HG03060 (cell line): ENCODE data around the gene CORO7.
"Not testable (repeated sequence)": the region's sequence is repeated elsewhere in the genome, so short reads cannot be mapped to it uniquely, and the experiment has no call there.

Experiments used
- ATAC-seq: cut with Tn5 transposase; IDR thresholded peaks from one replicate; pipeline ENCODE4 v1.9.1; 2021; ENCODE audit warnings: low read depth, moderate number of reproducible peaks; ENCODE audit not compliant: unreplicated experiment

CORO7 gene

DNA sequence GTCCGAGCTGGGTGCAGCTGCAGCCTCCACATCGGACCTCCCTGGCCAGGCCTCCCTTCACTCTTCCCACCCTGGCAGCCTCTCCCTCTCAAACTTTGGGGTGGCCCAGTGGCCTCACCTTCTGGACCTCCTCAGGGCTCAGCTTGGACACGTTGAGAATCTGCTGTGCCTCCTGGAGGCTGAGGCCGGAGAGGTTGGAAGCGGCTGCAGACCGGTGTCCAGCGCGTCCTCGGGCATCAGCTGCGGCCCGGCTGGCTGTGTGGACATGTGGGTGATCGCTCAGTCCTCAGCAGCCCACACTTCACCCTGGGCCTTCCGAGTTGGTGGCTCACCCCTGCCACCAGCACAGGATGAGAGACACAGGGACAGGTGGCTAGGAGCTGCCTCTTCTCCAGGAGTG lies 75.1 kb downstream of the CORO7 start:
- ATAC-seq, result no peak

DNA sequence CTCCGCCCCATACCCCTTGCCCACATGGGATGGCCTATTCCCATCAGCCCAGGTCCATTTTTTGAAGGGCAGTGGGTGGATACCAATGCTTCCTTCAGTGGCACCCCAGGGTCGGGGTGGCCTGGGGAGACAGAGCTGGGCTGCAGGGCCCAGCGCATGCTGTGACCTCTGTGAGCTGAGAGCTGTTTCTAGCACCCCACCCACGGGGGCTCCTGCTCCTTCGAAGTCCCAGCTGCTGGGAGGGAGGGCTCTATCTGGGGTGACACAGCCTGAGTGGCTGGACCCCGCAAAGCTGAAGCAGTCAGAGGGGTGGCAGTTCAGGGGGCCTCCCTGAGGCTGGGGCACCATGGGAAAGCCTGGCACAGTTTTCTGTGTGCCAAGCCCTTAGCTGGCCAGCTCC lies 76.0 kb downstream of the CORO7 start:
- no peak for ATAC-seq

DNA sequence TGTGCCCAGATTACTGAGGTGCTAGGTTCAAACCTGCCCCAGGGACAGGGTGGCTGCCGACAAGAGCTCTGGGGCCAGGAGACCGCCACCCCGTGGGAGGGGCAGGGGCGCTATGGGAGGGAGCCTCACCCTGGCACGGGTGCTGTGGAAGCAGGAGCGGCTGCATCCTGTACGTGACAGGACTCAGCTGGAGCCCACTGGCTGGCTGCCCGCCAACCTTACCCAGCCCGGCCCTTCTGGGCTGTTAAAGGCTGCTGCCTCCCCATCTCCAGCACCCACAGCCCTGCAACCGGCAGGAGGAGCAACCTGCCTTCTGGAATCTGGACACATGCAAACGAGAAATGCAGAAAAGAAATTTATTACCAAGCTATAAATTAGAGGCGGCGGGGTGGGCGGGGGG lies 76.5 kb downstream of the CORO7 start:
- ATAC-seq, result no peak

DNA sequence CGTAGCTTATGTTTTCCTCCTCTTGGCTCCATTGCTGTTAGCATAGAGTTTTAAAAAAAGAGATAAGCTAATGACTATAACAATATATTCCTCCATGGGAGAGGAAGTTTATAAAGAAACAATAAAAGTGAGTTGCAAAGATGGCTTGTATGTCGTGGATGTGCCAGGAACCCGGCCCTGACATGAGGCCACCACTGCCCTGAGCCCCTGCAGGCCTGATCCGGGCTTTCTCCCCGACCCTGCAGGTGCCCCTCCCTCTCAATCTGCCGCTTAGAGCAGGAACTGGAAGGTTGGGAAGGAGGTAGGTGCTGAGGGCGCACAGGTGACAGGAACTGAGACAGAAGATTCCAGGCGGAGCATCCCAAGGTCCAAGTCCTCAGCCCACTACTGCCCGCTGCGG lies 76.9 kb downstream of the CORO7 start:
- ATAC-seq, result no peak

DNA sequence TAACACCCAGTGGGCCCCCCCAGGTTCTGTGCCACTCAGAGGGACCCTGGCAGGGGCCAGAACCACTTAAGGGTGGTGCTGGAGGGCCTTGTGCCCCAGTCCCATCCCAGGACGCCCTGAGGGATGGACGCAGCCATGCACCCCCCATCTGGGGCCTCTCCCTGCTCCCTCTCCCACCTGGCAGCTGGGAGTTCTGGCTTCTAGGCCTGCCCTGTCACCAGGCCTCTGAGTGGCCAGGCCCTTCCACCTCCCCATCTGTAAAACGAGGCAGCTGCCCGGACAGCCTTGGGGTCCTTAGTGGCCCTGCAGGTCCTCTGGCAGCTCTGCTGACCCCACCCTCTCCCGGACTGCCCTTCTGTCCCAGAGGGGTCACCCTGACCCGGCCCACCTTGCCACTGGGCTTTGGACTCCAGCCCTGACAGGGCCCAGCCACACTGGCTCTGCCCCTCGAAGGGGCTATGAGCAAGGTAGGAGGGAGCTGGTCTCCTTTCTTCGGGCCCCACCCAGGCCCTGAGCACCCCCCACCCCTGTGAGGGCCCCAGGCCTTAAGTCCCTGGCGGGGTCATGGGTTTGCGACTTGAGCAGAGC lies 77.6 kb downstream of the CORO7 start:
- ATAC-seq, result no peak

DNA sequence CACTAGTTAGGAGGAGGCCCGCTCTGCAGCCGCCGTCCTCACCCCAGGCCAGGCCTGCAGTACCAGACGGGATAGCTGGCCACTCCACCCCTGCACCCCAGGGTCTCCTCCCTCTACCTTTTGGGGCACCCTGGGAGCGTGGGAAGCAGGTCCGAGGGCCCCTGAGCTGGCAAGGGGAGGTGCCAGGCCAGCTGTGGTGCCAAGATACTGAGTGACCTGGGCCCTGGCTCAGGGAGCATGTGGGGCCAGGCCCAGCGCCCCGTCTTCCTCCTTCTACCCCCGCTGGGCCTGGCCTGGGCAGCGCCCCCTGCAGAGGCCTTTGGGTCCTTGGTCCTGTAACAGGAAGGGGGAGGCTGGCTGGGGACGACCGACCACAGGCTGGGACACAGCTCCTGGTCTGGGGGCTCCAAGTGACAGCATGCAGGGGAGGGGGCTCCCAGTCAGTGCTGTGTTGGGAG lies 78.2 kb downstream of the CORO7 start:
- no peak for ATAC-seq

DNA sequence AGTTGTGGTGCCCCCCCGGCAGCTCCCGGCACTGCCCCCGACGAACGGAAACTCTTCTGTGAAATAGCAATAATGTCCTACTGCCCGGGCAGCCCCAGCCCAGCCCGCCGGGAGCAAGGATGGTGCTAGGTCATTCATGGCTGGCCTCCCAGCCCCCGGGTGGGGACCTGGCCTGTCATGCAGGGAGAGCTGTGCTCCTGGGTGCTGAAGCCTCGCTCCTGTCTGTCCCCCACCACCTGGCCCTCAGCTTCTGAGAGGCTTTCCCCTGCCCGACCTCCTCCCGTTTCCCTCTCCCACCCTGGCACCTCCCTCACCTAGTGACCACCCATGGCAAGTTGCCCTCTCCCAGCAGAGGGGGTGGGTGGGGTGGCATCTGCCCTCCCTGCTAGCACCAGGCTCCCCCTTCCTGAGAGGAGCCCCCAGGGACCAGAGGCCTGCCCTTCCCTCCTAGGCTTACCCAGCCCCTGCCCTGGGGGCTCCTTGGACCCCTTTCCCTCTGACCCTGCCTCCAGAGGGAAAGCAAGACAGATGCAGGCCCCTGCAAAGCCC lies 78.8 kb downstream of the CORO7 start:
- no peak for ATAC-seq

DNA sequence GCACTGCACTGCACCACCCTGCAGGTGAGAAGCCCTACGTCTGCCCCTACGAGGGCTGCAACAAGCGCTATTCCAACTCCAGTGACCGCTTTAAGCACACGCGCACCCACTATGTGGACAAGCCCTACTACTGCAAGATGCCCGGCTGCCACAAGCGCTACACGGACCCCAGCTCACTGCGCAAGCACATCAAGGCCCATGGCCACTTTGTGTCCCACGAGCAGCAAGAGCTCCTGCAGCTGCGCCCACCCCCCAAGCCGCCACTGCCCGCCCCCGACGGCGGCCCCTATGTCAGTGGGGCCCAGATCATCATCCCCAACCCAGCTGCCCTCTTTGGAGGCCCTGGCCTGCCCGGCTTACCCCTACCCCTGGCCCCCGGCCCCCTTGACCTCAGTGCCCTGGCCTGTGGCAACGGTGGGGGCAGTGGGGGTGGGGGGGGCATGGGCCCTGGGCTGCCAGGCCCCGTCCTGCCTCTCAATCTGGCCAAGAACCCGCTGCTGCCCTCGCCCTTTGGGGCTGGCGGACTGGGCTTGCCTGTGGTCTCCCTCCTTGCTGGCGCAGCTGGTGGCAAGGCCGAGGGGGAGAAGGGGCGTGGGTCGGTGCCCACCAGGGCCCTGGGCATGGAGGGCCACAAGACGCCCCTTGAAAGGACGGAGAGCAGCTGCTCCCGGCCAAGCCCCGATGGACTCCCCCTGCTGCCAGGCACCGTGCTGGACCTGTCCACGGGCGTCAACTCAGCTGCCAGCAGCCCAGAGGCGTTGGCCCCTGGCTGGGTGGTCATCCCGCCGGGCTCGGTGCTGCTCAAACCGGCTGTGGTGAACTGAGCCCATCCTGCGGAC lies 79.5 kb downstream of the CORO7 start:
- ATAC-seq, result no peak

DNA sequence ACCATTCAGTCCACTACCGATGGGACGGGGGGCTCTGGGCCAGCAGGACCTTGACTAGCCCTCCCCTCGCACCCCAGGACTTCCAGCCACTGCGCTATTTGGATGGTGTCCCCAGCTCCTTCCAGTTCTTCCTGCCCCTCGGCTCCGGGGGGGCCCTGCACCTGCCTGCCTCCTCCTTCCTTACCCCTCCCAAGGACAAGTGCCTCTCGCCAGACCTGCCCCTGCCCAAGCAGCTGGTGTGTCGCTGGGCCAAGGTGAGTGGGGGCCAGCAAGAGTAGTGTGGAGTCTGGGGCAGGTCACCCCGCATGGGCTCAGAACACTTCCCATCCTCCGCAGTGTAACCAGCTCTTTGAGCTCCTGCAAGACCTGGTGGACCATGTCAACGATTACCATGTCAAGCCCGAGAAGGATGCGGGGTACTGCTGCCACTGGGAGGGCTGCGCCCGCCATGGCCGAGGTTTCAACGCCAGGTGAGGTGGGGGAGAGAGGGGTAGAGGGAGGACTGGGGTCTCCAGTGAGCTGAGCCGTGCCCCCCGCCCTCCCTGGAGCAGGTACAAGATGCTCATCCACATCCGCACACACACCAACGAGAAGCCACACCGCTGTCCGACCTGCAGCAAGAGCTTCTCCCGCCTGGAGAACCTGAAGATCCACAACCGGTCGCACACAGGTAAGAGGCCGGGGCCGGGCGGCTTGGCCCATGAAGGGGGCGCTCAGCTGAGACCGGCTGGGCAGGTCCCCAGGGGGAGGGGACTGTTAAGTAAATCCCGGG lies 81.5 kb downstream of the CORO7 start:
- ATAC-seq, result no peak

DNA sequence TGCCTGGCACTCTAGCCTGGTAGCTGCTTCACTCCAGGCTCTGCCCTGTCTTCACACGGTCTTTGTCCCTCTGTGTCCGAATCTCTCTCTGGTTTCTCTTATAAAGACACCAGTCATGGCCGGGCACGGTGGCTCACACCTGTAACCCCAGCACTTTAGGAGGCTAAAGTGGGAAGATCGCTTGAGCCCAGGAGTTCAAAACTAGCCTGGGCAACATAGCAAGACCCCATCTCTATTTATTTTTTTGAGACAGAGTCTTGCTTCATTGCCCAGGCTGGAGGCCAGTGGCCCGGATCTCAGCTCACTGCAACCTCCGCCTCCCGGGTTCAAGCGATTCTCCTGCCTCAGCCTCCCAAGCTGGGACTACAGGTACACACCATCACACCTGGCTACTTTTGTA lies 82.7 kb downstream of the CORO7 start:
- not testable (repeated sequence) for ATAC-seq

DNA sequence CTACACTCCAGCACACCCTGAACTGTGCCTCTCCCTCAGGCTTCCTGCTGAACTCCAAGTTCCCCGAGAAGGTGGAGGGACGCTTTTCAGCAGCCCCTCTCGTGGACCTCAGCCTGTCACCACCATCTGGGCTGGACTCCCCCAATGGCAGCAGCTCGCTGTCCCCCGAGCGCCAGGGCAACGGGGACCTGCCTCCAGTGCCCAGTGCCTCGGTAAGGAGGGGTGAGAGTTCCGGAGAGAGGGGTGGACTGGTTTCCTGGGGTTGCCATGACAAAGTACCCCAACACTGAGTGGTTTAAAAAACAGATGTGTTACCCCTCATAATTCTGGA lies 83.1 kb downstream of the CORO7 start:
- no peak for ATAC-seq

DNA sequence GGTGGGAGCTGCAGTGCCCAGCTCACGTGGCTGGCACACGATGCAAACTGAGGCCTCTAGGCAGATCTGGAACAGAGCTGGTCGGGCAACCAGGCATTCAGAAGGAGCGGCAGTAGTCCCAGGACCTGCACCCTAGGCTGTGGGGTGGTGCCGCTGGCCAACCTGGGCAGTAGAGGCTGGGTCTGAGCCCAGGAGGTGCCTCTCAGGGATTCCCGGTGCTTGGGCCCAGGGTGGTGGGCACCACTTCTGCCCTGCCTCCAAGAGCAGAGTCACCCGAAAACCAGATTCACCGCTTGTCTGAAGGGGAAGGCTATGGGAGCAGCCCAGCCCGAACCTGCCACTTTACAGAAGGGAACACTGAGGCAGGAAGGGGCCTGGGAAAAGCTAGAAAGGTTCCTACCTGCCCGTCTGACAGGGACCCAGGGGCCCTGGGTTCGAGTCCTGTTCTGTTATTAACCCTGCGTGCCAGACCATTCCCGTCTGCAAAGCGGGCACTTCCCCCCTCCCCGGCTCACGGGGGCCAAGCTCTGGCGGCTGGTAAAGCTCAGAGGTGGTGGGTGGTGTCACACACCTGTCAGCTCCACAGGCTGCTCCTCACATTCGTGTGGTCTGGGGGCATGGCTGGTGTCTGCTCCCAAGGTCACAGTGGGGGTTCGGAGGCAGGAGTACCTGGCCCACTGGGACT lies 83.6 kb downstream of the CORO7 start:
- ATAC-seq, result no peak

DNA sequence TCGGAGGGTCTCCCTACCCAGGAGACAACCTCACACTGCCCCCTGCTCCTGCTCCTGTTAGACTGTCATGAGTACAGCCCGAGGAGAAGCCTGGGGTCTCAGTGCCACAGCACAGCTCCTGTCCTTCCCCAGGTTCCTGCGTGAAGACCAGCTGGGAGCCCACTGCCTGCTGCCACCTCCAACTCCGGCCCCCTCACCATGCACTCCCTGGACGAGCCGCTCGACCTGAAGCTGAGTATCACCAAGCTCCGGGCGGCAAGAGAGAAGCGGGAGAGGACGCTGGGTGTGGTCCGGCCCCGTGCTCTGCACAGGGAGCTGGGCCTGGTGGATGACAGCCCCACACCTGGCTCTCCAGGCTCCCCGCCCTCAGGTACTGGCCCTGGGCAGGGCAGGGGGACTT lies 84.3 kb downstream of the CORO7 start:
- ATAC-seq, result no peak

DNA sequence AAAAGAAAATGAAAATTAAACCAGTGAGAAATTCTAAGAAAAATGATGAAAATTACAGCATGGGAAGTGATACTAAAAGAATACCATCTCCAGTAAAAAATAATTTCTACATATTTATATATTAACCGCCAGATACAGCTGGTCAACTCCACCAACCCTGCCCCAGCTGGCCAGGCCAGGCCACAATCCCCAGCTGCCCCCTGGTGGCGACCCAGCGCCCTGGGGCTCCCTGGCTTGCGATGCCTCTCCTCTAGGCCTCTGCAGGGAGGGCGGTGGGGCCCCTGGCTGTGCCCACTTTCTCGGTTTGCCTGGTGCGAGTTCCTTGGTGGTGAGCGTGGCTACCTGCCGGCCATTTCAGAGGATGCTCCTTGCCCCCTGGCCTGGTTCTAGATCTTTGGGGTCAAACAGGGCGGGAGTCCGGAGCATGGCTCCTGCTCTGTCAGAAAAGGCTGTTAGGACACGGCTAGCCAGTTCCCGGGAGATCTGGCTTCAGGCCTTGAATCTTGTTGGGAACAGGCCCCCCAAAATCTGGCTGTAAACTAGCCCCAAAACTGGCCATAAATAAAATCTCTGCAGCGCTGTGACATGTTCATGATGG lies 86.0 kb downstream of the CORO7 start:
- no peak for ATAC-seq

DNA sequence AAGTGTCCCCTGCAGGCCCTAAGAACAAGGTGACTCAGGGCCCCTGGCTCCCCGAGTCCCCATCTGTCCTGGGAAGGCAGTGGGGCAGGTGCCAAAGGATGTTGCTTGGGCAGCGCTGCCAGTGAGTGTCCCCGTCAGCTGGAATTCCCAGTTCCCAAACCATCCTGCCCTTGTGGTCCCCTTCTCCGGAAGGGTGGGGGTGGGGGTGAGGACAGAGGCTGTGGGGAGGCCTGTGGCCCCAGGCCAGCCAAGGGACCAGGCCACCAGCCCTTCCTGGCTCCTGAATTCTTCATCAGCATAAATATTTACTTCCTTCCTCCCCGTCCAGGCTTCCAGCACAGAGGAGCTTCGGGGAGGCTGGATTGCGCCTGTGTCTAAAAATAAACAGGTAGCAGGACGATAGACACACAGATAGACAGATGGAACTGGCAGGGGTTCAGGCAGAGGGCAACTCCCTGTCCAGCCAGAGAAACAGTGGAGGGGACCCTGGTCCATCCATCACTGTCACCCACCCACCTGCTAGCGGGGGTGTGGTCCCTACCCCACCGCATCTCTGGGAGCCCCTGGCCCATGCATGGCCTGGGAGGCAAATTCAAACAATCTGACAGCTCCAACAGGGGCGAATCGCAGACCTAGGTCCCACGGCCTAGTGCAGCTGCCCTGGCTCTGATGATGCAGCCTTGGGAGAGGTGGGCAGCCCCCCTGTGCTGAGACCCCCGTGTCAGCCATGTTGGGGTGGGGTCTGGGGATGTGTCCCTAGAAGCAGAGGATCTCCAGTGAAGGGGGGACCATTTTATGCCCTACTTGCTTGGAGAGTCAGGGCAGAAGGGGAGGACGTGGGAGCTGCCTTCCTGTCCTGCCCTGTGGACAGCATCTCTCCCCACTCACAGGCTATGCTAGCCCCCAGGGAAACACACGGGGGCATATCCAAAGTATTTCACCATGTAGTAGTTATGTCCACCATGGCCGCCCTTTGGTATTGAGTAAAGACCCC lies 87.3 kb downstream of the CORO7 start:
- ATAC-seq, result no peak

DNA sequence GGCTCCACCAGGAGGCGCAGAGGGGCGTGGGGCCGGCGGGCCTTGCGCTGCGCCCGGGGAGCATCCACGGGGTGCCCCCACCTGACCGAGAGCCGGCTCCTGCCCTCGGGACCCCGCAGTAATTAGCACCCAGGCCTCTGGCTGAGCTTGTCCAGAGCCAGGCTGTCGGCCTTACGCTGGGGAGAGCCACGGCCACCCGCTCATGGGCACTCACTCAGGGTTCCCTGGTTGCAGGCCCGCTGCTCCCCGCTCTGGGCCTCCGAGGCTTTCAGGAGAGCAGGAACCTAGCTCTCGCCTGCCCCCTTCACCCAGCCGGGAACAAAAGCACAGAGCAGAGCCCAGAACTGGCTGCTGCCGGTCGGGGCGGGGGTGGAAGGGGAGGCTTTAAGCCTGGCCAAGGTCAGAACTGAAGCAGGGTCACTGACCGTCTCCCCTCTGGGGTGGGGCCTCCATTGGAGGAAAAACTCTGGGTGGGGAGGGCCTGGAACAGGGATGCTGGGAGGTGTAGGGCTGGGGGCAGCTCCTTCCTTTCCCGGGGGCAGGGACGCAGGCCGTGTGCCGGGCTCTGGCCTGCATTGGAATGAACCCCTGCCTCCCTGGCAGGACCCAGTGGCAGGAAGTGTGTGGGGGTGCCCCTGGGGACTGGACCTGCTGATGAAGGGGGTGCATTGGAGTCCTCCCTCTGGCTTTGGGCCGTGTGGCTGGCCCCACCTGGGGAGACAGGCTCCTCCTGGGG lies 88.2 kb downstream of the CORO7 start:
- ATAC-seq, result no peak

DNA sequence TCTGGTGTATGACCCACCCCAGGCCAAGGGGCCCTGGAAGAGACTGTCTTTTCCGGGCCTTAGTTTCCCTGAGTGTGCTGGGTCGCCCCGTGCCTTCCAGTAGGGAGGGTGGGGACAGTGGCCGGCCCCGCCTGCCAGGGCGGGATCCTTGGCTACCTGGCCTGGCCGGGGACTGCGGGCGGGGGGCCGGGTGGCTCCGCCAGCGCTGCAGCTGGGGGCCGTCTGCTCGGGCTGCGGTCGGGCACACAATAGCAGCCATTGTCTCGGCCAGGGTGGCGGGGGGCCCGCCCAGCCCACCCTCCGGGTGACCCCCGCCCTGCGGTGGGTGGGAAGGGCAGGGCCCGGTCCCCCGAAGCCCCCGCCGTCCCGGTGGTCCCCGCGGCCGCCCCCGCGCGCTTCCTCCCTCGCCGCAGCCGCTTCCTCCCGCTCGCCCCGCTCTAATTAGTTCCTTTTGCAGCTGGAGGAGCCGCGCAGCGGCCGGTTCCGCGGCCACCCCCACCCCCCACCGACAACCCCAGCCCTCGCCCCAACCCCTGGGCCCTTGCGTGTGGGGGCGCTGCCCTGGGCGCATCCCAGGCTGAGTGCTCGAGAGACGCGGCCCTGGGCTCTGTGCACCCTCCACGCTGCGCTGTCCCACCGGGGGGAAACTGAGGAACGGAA lies 88.9 kb downstream of the CORO7 start:
- no peak for ATAC-seq

DNA sequence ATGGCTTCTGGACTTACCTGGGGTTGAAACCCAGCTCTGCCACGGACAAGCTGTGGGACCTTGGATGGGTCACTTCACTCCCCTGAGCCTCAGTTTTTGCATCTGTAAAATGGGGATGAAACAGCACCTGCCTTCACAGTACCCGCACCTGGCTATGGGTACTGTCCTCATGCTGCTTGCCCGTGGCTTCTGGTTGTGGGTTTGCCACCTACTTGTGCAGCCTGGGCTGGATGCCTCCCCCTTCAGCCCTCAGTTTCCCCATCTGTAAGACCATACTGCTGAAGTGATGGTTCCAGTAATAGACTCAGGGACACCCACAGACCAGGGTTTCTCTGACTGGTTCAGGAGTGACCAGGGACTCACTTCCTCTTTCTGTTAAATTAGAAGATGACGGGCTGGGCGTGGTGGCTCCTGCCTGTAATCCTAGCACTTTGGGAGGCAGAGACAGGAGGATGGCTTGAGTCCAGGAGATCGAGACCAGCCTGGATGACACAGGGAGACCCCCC lies 91.1 kb downstream of the CORO7 start:
- ATAC-seq, result no peak
